AG09319 (cell line): Measurements from ENCODE around the gene F5.

ENCODE experiments used
- DNase-seq: peaks from one replicate; pipeline ENCODE4 v3.0.0-alpha.2; 2010; ENCODE audit warnings: low read depth; ENCODE audit errors: extremely low read depth
- TF ChIP-seq, protein P1 (sequence below): IDR thresholded peaks from 2 replicates; pipeline ENCODE4 v1.5.1; 2011; ENCODE audit warnings: low read depth, mild to moderate bottlenecking, inconsistent platforms, low read length, moderate library complexity

The F5 gene

DNA sequence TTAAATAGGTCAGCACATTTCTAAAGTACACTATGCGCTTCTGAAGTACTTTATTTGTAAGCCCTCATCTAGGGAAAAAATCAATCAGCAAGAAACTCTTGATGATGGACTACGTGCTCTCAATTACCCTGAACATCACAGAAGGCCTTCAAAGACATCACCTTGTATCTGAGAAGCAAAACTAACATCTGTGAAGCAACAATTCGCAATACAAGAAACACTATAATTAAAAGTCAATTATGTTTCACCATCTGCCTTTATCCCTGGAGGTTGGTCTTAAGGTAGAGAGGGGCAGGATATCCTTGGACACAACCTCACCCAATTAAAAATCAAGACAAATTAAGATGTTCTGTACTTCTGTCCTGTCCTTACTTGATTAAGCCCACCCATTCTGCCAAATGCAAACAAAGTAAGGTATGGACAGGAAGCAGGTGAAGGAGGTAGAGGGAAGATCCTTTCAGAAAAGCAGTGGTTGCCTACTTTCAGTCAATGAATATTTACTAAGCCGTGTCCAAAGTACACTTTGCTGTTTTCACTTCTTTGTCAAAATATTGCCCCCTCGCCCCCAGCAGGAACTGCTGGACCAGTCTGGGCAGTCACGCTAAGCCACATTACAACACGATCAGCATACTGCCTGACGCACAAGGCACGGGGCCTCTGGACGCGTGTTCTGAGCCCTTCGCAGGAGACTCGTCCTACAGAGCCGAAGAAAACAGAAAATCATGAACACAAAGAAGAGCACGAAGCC lies 101.4 kb downstream of the F5 start:
- TF ChIP-seq, protein P1, sequence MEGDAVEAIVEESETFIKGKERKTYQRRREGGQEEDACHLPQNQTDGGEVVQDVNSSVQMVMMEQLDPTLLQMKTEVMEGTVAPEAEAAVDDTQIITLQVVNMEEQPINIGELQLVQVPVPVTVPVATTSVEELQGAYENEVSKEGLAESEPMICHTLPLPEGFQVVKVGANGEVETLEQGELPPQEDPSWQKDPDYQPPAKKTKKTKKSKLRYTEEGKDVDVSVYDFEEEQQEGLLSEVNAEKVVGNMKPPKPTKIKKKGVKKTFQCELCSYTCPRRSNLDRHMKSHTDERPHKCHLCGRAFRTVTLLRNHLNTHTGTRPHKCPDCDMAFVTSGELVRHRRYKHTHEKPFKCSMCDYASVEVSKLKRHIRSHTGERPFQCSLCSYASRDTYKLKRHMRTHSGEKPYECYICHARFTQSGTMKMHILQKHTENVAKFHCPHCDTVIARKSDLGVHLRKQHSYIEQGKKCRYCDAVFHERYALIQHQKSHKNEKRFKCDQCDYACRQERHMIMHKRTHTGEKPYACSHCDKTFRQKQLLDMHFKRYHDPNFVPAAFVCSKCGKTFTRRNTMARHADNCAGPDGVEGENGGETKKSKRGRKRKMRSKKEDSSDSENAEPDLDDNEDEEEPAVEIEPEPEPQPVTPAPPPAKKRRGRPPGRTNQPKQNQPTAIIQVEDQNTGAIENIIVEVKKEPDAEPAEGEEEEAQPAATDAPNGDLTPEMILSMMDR, result no peak
- no peak for DNase-seq

DNA sequence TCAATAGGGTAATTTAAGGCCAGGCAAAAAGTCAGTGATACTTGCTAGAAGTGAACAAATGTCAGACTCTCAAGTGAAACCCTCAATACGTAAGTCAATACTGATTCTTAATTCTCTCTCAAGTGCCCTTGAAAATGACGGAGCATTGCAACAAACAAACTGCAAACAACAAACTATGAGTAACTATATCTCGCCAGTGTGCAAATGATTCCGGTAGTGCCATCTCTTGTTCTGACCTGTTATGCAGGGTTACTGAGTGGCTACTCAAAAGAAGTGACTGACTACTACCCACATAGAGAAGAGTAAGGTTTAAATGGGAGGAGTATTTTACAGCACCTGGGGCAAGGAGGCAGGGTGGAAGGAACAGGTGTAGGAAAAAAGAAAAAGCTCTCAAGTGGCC lies 102.2 kb downstream of the F5 start:
- TF ChIP-seq, protein P1, result no peak
- DNase-seq, result no peak

DNA sequence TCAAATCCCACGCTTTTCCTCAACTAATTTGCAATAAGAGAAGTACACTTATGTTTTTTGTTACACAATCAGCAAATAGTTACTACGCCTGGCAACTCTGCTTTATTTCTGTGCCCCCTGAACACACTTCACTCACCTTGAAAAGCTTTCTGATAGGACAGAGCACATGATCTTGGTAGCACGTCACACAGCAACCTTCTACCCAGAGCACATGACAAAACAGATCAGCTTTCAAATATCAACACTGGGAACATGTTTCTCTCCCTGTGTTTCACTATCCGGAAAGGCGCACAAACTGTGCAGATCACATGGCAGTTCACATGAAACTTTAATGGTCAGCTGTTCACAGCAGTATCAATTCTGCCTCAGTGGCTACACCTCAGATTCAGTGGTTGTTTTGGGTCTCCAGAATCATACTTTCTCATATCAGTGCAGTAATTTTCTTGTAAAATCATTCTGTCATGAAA lies 102.7 kb downstream of the F5 start:
- TF ChIP-seq, protein P1, result no peak
- DNase-seq, result no peak

DNA sequence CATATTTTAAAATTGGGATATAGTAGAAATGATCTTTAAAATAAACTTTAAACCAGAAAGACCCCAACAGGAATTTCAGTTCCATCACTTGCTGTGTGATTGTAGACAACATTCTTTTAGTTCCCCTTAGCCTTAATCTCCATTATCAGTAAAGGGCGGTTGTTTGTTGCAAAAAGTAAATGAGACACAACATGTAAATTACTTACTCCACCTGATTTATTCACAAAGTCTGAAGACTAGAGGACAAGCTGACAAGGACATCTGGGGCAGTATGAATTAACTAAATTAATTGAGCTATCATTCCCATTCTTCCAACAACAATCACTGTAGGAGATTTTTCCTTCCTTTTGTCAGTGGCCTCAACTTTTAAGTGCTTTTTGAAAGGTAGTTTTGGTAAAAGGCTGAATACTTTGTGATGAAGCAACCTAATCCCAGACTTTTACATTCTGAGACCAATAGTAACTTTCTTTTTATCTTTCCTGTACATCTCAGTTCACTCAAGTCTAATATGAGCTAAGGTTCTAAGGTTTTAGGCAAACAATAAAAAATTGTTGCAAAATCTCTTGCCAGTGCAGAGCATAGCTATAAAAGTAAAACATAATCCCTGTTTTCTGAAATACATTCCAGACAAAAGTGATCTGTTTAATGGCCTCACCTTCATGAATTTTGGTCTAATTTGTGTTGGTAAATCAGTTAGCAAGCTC lies 106.8 kb downstream of the F5 start:
- DNase-seq, result no peak
- TF ChIP-seq, protein P1, result no peak

DNA sequence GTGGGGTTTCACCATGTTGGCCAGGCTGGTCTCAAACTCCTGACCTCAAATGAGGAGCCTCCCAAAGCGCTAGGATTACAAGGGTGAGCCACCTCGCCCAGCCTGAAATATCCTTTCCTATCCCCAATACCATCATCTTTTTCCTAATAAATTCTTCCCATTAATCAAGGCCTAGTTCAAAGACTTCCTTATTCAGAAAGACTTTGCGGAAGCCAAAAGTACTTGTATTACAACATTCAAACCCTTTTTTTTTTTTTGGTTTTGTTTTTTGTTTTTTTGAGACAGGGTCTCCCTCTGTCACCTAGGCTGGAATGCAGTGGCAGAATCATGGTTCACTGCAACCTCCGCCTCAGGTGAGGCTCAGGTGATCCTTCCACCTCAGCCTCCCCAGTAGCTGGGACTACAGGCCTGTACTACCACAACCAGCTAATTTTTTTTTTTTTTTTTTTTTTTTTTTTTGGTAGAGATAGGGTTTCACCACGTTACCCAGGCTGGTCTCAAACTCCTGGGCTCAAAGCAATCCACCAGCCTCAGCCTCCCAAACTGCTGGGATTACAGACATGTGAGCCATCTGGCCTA lies 108.1 kb downstream of the F5 start:
- TF ChIP-seq, protein P1, result no peak
- no peak for DNase-seq

DNA sequence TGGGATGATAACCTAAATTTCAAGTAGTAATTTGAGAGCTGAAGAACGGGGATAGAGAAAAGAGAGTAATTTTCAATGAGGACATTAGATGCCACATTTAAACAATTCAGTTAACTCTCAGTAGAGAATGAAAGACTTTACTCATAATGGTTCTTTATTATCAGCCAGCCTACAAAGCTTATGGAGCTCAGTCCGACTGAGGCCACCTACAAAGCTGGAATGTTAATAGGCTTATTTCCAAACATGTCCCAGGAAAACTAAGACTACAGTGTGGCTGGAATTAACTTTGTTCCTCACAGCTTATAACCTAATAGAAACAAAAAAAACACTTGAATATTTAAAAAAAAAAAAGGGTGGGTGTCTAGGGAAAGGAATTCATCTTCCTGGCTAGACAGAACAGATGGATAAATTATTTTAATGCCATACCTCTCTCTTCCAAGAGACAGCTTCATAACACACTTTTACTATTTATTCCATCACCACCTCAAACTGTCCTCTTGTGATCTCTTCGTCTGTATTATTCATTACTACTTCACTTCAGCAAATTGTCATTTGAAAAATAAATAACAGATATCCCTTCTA lies 110.4 kb downstream of the F5 start:
- DNase-seq, result no peak
- TF ChIP-seq, protein P1, result no peak
